ENCODE data around the gene PRR15.

Gene PRR15

GRCh38 chr7:29611941-29612544, 48.4 kb downstream of the PRR15 start:
- DNase-seq = peak in 4 of 14 donors; percentile 5 to 54 (median 20)

DNA sequence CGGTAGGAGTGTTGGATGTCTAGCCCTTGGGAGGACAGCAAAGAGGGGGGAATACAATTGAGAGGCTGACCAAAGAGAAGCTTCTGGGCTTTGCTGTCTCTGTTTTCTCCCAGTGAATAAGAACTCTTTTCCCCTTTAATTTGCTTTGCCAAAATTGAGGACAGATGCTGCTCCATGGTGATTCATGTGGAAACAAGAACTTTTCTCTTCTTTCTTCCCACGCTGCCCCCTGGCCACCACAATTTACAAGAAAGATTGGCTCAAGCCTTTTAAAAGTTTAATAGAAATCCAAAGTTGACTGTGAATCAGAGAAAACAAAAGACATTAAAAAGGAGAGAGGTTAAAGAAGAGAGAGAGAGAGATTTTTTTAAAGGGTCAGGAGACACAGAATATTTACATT, 49.0 kb downstream of the PRR15 start:
- peak in 1 of 14 donors; percentile 34 for DNase-seq

DNA sequence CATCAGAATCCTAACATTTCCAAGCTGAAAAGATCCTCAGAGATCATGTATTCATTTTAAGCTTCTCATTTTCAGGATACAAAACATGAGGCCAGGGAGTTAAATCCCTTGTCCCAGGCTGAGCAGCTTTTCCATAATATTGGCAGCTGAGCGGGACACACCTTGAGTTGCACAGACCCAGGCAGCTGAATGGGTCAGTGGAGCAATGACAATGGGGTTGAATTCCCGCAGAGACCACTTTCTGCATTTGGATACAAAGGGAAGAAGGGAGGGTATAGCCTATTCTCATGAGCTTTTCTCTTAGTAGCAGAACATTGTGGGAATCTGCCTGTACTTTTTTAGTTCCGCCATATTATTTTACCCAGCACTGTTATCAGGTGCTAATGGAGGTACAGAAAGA, 49.5 kb downstream of the PRR15 start:
- DNase-seq = no peak

DNA sequence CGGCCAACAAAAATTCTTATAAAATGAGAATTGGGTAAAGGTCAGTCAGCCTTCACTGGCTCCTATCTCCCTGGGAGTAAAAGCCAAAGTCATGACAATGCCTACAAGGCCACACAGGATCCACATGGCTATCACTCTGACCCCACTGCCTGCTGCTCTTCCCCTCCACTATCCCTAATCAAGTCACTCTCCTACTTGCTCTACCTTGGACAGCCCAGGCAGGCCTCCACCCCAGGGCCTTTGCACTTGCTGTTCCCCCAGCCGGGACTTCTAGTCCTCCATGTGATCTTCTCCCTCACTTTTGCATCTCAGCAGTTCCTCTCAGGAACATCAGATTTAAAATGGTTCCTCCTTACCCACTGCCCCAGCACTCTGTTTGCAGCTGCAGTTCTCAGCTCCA, 50.6 kb downstream of the PRR15 start:
- DNase-seq = no peak
